Ovary (tissue), 3 donors: ENCODE data around the gene LTF.

Source experiments
- CTCF ChIP-seq, 3 donors: fragments of 450-650 bp in 2 of 3; fragments of 200-600 bp in 1 of 3; IDR thresholded peaks; one replicate each; pipeline versions ENCODE4 v1.5.1 to v1.8.0; 2016 to 2022; ENCODE audit warnings: antibody characterized with exemption in 3 of 3, mild to moderate bottlenecking in 1 of 3
- EP300 ChIP-seq: sonication (generic); formaldehyde crosslinking; IDR thresholded peaks from one replicate; pipeline ENCODE4 v1.6.1; 2017; ENCODE audit warnings: antibody characterized with exemption
- donor health status: DM: no; HTN: no; CAD: no.

DNA sequence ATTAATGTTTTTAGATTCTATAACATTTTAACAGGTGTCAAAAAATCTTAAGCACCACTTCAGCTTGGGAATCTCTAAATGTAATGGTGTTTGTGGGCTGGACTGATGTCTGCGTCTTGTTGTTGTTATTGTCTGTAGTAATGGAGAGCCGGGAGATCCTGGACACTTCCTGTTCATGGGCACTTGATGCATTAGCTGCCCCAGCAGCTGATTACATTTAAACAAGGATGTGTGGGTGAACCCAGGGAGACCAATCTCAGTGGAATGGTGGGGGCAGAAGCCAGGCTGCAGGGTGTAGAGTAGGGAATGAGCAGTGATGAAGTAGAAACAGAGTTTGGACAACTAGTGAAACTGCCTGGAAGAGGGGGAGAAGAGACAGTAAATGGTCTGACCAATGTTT, 65.6 kb downstream of the LTF start:
- no peak for TF ChIP-seq CTCF (IDR thresholded peaks at IDR 0.05)
- TF ChIP-seq EP300: no peak
